Esophagus muscularis mucosa (tissue), 4 donors: ENCODE data around the gene ST6GALNAC6.

Source experiments
- CTCF ChIP-seq, 3 experiments: fragments of 200-600 bp in 2 of 3; fragments of 450-650 bp in 1 of 3; sonication (generic) in 2 of 3; IDR thresholded peaks; one replicate each; pipeline ENCODE4 v1.5.1; 2017 to 2019; ENCODE audit warnings: antibody characterized with exemption in 3 of 3, mild to moderate bottlenecking in 2 of 3, moderate library complexity in 1 of 3
- EP300 ChIP-seq: sonication (generic); formaldehyde crosslinking; IDR thresholded peaks from one replicate; pipeline ENCODE4 v1.6.1; 2017; ENCODE audit warnings: antibody characterized with exemption
- POLR2A ChIP-seq: fragments of 450-650 bp; IDR thresholded peaks from one replicate; pipeline ENCODE4 v1.6.1; 2017; ENCODE audit warnings: antibody characterized with exemption, moderate library complexity, mild to moderate bottlenecking, low read depth

GRCh38 chr9:127935765-127936221 is 36.4 kb upstream of the ST6GALNAC6 start:
- TF ChIP-seq CTCF (IDR thresholded peaks at IDR 0.05) (no peak), POLR2A (no peak), EP300 (no peak)
